GM12878 (cell line): ENCODE measurements around the gene CAMTA1. TPM values are rescaled to one million over a fixed set of nuclear protein-coding genes. Genes with fewer than 3 reads are reported as not detected.

Experiments used
- ATAC-seq: fragments of 200-7000 bp; cut with Tn5 transposase; 3 replicates; pipeline ENCODE4 v1.9.1; 2020; ENCODE audit warnings: mild to moderate bottlenecking, moderate library complexity
- BruUV-seq: library from RNA; stranded (reverse); fragments of 400-500 nt; replicated peaks from 2 replicates; lab custom pipeline; 2021; lab: Mats Ljungman, UMichigan
- CTCF ChIA-PET: fragments of 300-600 bp; sonication (Branson Sonifier 250); formaldehyde crosslinking; extraction: SDS; loops from one replicate; lab custom pipeline; 2021; ENCODE audit warnings: inconsistent platforms; lab: Yijun Ruan, JAX
- POLR2A ChIA-PET: fragments of 350-600 bp; formaldehyde crosslinking; extraction: SDS; loops from one replicate; lab custom pipeline; 2021; ENCODE audit warnings: inconsistent platforms; lab: Charles Lee
- RAD21 ChIA-PET: fragments of 300-600 bp; sonication (Branson Sonifier 250); formaldehyde crosslinking; loops from one replicate; lab custom pipeline; 2023; ENCODE audit warnings: antibody characterized with exemption; ENCODE audit not compliant: unreplicated experiment; lab: Charles Lee
- SMC1A ChIA-PET: fragments of 300-600 bp; sonication (Branson Sonifier 250); formaldehyde crosslinking; loops from one replicate; lab custom pipeline; 2023; ENCODE audit not compliant: unreplicated experiment, uncharacterized antibody; lab: Charles Lee
- DNase-seq: peaks from one replicate; pipeline ENCODE4 v3.0.0-alpha.2; 2011; ENCODE audit warnings: low read depth, low spot score
- FAIRE-seq: peaks from 3 replicates; lab custom pipeline; 2011; peaks lifted over from hg19 to GRCh38; lab: Jason Lieb, UNC
- H2AFZ ChIP-seq: 2 replicates; pipeline ENCODE4 v1.6.0; 2011; ENCODE audit warnings: low read depth, low read length, control low read depth; ENCODE audit not compliant: control insufficient read depth
- H3K27ac ChIP-seq: 2 replicates; pipeline ENCODE4 v1.5.1; 2011; ENCODE audit warnings: control low read depth; ENCODE audit not compliant: control insufficient read depth, insufficient read depth
- H3K27me3 ChIP-seq, 2 experiments: replicated peaks in 1 of 2; 2 replicates each; pipeline versions ENCODE4 v1.6.0 to v1.6.1; 2011; ENCODE audit warnings: low read length in 1 of 2; ENCODE audit not compliant: control insufficient read depth in 2 of 2, insufficient read depth in 2 of 2
- H3K36me3 ChIP-seq, 2 experiments: 2 replicates each; pipeline ENCODE4 v1.5.1; 2011; ENCODE audit warnings: low read length in 1 of 2; ENCODE audit not compliant: control insufficient read depth in 2 of 2, insufficient read depth in 2 of 2
- H3K4me1 ChIP-seq: 2 replicates; pipeline ENCODE4 v1.6.1; 2011; ENCODE audit warnings: mild to moderate bottlenecking, low read length, moderate library complexity, mixed read lengths; ENCODE audit not compliant: control insufficient read depth, insufficient read depth
- H3K4me2 ChIP-seq: 2 replicates; pipeline ENCODE4 v1.6.0; 2011; ENCODE audit warnings: control low read depth; ENCODE audit not compliant: control insufficient read depth, insufficient read depth
- H3K4me3 ChIP-seq: fragments of 200-600 bp; sonication (generic); 2 replicates; pipeline ENCODE4 v1.5.1; 2016
- H3K79me2 ChIP-seq: 2 replicates; pipeline ENCODE4 v1.6.0; 2011; ENCODE audit warnings: low read length; ENCODE audit not compliant: control insufficient read depth, insufficient read depth
- H3K9ac ChIP-seq: 2 replicates; pipeline ENCODE4 v1.8.0; 2011; ENCODE audit warnings: low read length, control low read depth, mixed read lengths; ENCODE audit not compliant: control insufficient read depth, insufficient read depth
- H3K9me3 ChIP-seq: replicated peaks from 3 replicates; pipeline ENCODE4 v1.5.1; 2011; ENCODE audit warnings: mild to moderate bottlenecking, low read length; ENCODE audit not compliant: control insufficient read depth, insufficient read depth
- H4K20me1 ChIP-seq: 2 replicates; pipeline ENCODE4 v1.6.0; 2011; ENCODE audit not compliant: control insufficient read depth, insufficient read depth
- CHD1 ChIP-seq: IDR thresholded peaks from 2 replicates; pipeline ENCODE4 v1.6.1; 2012; ENCODE audit warnings: low read depth, low read length, improper control_type of control experiment
- CHD2 ChIP-seq: IDR thresholded peaks from 2 replicates; pipeline ENCODE4 v1.6.1; 2011; ENCODE audit warnings: low read depth, low read length, improper control_type of control experiment, borderline replicate concordance
- EZH2 ChIP-seq: IDR thresholded peaks from 2 replicates; pipeline ENCODE4 v1.6.1; 2012; ENCODE audit warnings: low read depth, mild to moderate bottlenecking, control low read depth, inconsistent platforms, low read length, borderline replicate concordance; ENCODE audit not compliant: control insufficient read depth
- NR2C1 ChIP-seq: fragments of 450-650 bp; IDR thresholded peaks from 2 replicates; pipeline ENCODE4 v1.6.1; 2017; ENCODE audit warnings: antibody characterized with exemption, mild to moderate bottlenecking, moderate library complexity
- SMAD1 ChIP-seq: fragments of 450-650 bp; IDR thresholded peaks from 2 replicates; pipeline ENCODE4 v1.6.1; 2018; ENCODE audit warnings: mild to moderate bottlenecking, low read depth; ENCODE audit not compliant: partially characterized antibody
- SREBF1 ChIP-seq: IDR thresholded peaks from 2 replicates; pipeline ENCODE4 v1.6.1; 2012; ENCODE audit warnings: mild to moderate bottlenecking, low read length
- SRF ChIP-seq, 2 experiments: IDR thresholded peaks; 2 replicates each; pipeline ENCODE4 v1.6.1; 2011; ENCODE audit warnings: low read depth in 2 of 2, low read length in 2 of 2, mild to moderate bottlenecking in 1 of 2, moderate library complexity in 1 of 2
- TCF7 ChIP-seq: IDR thresholded peaks from 2 replicates; pipeline ENCODE4 v1.6.1; 2014; ENCODE audit warnings: antibody characterized with exemption, borderline replicate concordance
- WRNIP1 ChIP-seq: IDR thresholded peaks from 2 replicates; pipeline ENCODE4 v1.6.1; 2011; ENCODE audit warnings: low read depth, low read length, improper control_type of control experiment, borderline replicate concordance
- WGBS: methylation state at CpG from one replicate; pipeline ENCODE4 v1.1.6; 2016; ENCODE audit warnings: low lambda C conversion rate; ENCODE audit not compliant: insufficient replicate concordance, insufficient coverage; ENCODE audit errors: missing lambda C conversion rate; 5-methylcytosine and 5-hydroxymethylcytosine counted together
- in situ Hi-C: fragments of 300-500 bp; cut with MboI; formaldehyde crosslinking; loops from 9 replicates; pipeline ENCODE4 v1.14.3; 2018; ENCODE audit warnings: mixed read lengths
- intact Hi-C: fragments of 100-400 bp; cut with micrococcal nuclease; formaldehyde crosslinking; loops from one replicate; pipeline ENCODE4 v1.14.2; 2022; ENCODE audit not compliant: unreplicated experiment
- polyA plus RNA-seq, 11 experiments: library from polyadenylated mRNA; depleted of rRNA in 4 of 11; unstranded in 6 of 11; stranded (reverse) in 5 of 11; fragments of >200 nt; fragmentation: Nextera tagmentation in 4 of 11; fragmentation: Illumina TruSeq in 1 of 11; extraction: Ambion mirVana in 4 of 11; extraction: Trizol in 1 of 11; gene quantifications; 1 replicate in 1 of 11; 2 replicates in 10 of 11; pipeline versions ENCODE4 v1.2.1 to v1.2.3, GENCODE V29; 2011 to 2016; ENCODE audit warnings: inconsistent platforms in 2 of 11, missing spikeins in 2 of 11, low read depth in 1 of 11
- total RNA-seq, 4 experiments: library from RNA; depleted of rRNA in 3 of 4; stranded (reverse); fragments of >200 nt in 3 of 4; fragmentation: Illumina TruSeq in 1 of 4; extraction: Trizol in 1 of 4; gene quantifications; 2 replicates each; pipeline versions ENCODE4 v1.2.1 to v1.2.3, GENCODE V29; 2013 to 2021

CAMTA1 gene
- total and polyA plus RNA-seq, 10 of the 15 experiments (the other 5 are each of a cell fraction or from before 2014, with no cell fraction given), result 37.7 to 148 (median 76.4) TPM

DNA sequence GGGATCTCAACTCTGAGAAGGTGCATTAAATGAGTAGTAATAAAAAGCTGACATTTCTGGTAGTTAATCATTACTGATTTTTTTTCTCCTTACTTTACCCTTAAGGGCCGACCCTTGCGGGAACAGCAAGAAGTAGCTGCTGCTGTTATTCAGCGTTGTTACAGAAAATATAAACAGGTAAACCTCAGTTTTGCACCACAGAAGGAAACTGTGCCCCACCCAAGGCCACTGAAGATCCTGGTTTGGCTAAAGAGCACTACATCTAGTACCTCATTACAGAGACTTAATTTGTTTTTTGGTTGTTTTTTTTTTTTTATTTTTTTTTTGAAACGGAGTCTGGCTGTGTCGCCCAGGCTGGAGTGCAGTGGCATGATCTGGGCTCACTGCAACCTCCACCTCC, 962.4 kb downstream of the CAMTA1 start:
- no TSS peak for BruUV-seq
- H3K36me3 ChIP-seq, result no peaks in the 10 kb centered on the region
- 0 out of 4 replicates have a peak, but pooled peaks cover 1 to 3% of the 10 kb centered on the region in 2 experiments for H3K27me3 ChIP-seq
- H3K4me3 ChIP-seq, result no peak overlapping the region
- no peaks in the 10 kb centered on the region for H3K9me3 ChIP-seq
- 55% methylated on average over 4 of the region's 5 CpGs for WGBS
- H3K79me2 ChIP-seq, result no peaks in the 10 kb centered on the region
- no peaks in the 10 kb centered on the region for H4K20me1 ChIP-seq
- H3K4me1 ChIP-seq, result no peaks in the 10 kb centered on the region
- FAIRE-seq (no peak), DNase-seq (no peak), ATAC-seq (no peak)
- H3K9ac ChIP-seq, result no peak overlapping the region
- no peak overlapping the region for H3K27ac ChIP-seq
- RAD21 ChIA-PET, result no interaction called here
- CTCF ChIA-PET, result interaction anchor here (1.1 kb wide), 1 partner anchor 10 kb away, joined by 3 read pairs; no protein-coding TSS in a partner anchor
- no peak overlapping the region for H2AFZ ChIP-seq
- SMC1A ChIA-PET, result interaction anchor here (0.6 kb wide), 1 partner anchor 69 kb away, joined by 3 read pairs; no protein-coding TSS in a partner anchor
- in situ Hi-C loops, result loop anchor here (5.0 kb wide), 1 partner anchor 75 kb away; no protein-coding TSS in a partner anchor
- no peak overlapping the region for H3K4me2 ChIP-seq
- POLR2A ChIA-PET, result no interaction called here
- intact Hi-C loops, result no loop called here
- TF ChIP-seq CHD2 (no peak), SMAD1 (no peak), CHD1 (no peak), NR2C1 (no peak), WRNIP1 (no peak), EZH2 (no peak), SREBF1 (no peak)

DNA sequence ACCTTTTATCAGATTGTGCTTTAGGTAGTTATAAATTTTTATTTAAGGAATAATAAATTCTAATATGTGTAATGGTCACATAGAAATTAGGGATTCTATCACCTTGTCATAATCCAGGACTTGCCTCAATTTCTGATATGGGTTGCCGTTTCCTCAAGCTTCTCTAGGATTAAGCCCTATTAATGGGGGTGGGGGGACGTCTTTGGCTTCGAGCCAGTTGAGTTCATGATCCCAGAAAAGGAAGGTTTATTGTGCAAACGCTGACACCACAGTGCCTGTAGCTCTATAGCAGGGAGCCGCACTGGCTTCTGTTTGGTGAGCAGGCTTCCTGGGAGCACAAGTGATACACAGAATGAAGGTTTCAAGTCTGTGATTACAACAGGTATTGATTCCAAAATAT, 963.9 kb downstream of the CAMTA1 start:
- POLR2A ChIA-PET, result no interaction called here

More for the DNA sequence above, 963.9 kb downstream of the CAMTA1 start:
- in situ Hi-C loops, result loop anchor here (5.0 kb wide), 1 partner anchor 77 kb away; no protein-coding TSS in a partner anchor
- no TSS peak for BruUV-seq
- no peaks in the 10 kb centered on the region for H3K36me3 ChIP-seq
- CTCF ChIA-PET, result interaction anchor here (1.1 to 7.9 kb wide), 2 partner anchors 10 to 82 kb away, joined by 3 to 208 read pairs; no protein-coding TSS in a partner anchor
- no peak for FAIRE-seq
- H3K9me3 ChIP-seq, result no peaks in the 10 kb centered on the region
- peaks cover 1 to 3% of the 10 kb centered on the region in 2 experiments; a peak in 1 of 4 replicates for H3K27me3 ChIP-seq
- intact Hi-C loops, result no loop called here
- TF ChIP-seq TCF7, result no peak
- no peak for TF ChIP-seq SRF (IDR thresholded peaks at IDR 0.05; ENCODE audit: low read depth in 2 of 2, low read length in 2 of 2)
- TF ChIP-seq, all 136 proteins: peak for 0
- Histone ChIP-seq H3K79me2 (no peaks in the 10 kb centered on the region), H3K4me3 (no peak overlapping the region), H4K20me1 (no peaks in the 10 kb centered on the region), H3K9ac (no peak overlapping the region), H3K4me1 (no peaks in the 10 kb centered on the region), H3K27ac (no peak overlapping the region), H3K4me2 (no peak overlapping the region), H2AFZ (no peak overlapping the region)
- SMC1A ChIA-PET, result no interaction called here
- 15% methylated on average over 5 of the region's 5 CpGs for WGBS
- RAD21 ChIA-PET, result no interaction called here
- DNase-seq (no peak), ATAC-seq (no peak)
